H9 (cell line): ENCODE measurements around the gene RNPEP. TPM values are rescaled to one million over a fixed set of nuclear protein-coding genes. Genes with fewer than 3 reads are reported as not detected.
"Not testable (repeated sequence)": the region's sequence is repeated elsewhere in the genome, so short reads cannot be mapped to it uniquely, and the experiment has no call there.

Source experiments
- DNase-seq: peaks from one replicate; pipeline ENCODE4 v3.0.0-alpha.2; 2017
- H2AFZ ChIP-seq: one replicate; pipeline ENCODE4 v1.6.1; 2013; ENCODE audit warnings: mild to moderate bottlenecking, low read length, control low read depth, moderate library complexity
- H2AK5ac ChIP-seq: 2 replicates; pipeline ENCODE4 v1.6.1; 2013; ENCODE audit warnings: low read length, control low read depth, mixed read lengths; ENCODE audit not compliant: insufficient read length
- H2BK120ac ChIP-seq: one replicate; pipeline ENCODE4 v1.6.1; 2013; ENCODE audit warnings: low read depth, mild to moderate bottlenecking, low read length, control low read depth, inconsistent platforms; ENCODE audit not compliant: poor library complexity, severe bottlenecking
- H2BK12ac ChIP-seq: 2 replicates; pipeline ENCODE4 v1.6.1; 2013; ENCODE audit warnings: low read length, control low read depth, mixed read lengths, low read depth; ENCODE audit not compliant: insufficient read length
- H2BK15ac ChIP-seq: 2 replicates; pipeline ENCODE4 v1.6.1; 2013; ENCODE audit warnings: low read depth, low read length, control low read depth
- H2BK20ac ChIP-seq: one replicate; pipeline ENCODE4 v1.6.1; 2013; ENCODE audit warnings: low read depth, mild to moderate bottlenecking, low read length, control low read depth, inconsistent platforms; ENCODE audit not compliant: poor library complexity, severe bottlenecking
- H2BK5ac ChIP-seq: 2 replicates; pipeline ENCODE4 v1.6.1; 2013; ENCODE audit warnings: low read length, control low read depth, mixed read lengths; ENCODE audit not compliant: insufficient read length
- H3K14ac ChIP-seq: 2 replicates; pipeline ENCODE4 v1.6.1; 2013; ENCODE audit warnings: low read length, control low read depth; ENCODE audit not compliant: insufficient read depth
- H3K18ac ChIP-seq: 2 replicates; pipeline ENCODE4 v1.6.1; 2013; ENCODE audit warnings: low read depth, mild to moderate bottlenecking, mixed read lengths, low read length, control low read depth; ENCODE audit not compliant: insufficient read length
- H3K23ac ChIP-seq: 2 replicates; pipeline ENCODE4 v1.6.1; 2013; ENCODE audit warnings: low read length, control low read depth, mixed read lengths, low read depth; ENCODE audit not compliant: insufficient read length
- H3K23me2 ChIP-seq: 2 replicates; pipeline ENCODE4 v1.6.1; 2013; ENCODE audit warnings: low read depth, mild to moderate bottlenecking, mixed read lengths, low read length, control low read depth; ENCODE audit not compliant: insufficient read length, poor library complexity, severe bottlenecking
- H3K27ac ChIP-seq: 2 replicates; pipeline ENCODE4 v1.5.1; 2013; ENCODE audit warnings: low read length, control low read depth, mixed read lengths, low read depth; ENCODE audit not compliant: insufficient read length
- H3K27me3 ChIP-seq: 2 replicates; pipeline ENCODE4 v1.6.1; 2013; ENCODE audit warnings: low read length, control low read depth, inconsistent platforms; ENCODE audit not compliant: insufficient read depth
- H3K4ac ChIP-seq: 2 replicates; pipeline ENCODE4 v1.6.1; 2013; ENCODE audit warnings: low read depth, mild to moderate bottlenecking, control low read depth, inconsistent platforms, low read length, moderate library complexity
- H3K4me1 ChIP-seq: 2 replicates; pipeline ENCODE4 v1.6.1; 2013; ENCODE audit warnings: low read length, control low read depth, inconsistent platforms; ENCODE audit not compliant: insufficient read depth
- H3K4me2 ChIP-seq: 2 replicates; pipeline ENCODE4 v1.6.1; 2013; ENCODE audit warnings: low read length, control low read depth, mixed read lengths; ENCODE audit not compliant: insufficient read length, insufficient read depth
- H3K56ac ChIP-seq: 2 replicates; pipeline ENCODE4 v1.6.1; 2013; ENCODE audit warnings: low read depth, mild to moderate bottlenecking, mixed read lengths, low read length, control low read depth; ENCODE audit not compliant: insufficient read length
- H3K79me1 ChIP-seq: 2 replicates; pipeline ENCODE4 v1.6.1; 2013; ENCODE audit warnings: low read depth, mild to moderate bottlenecking, moderate library complexity, low read length, control low read depth, inconsistent platforms; ENCODE audit not compliant: insufficient read depth, poor library complexity, severe bottlenecking
- H3K79me2 ChIP-seq: 2 replicates; pipeline ENCODE4 v1.6.1; 2013; ENCODE audit warnings: low read length, control low read depth, inconsistent platforms; ENCODE audit not compliant: insufficient read depth
- H3K9ac ChIP-seq: 2 replicates; pipeline ENCODE4 v1.6.1; 2013; ENCODE audit warnings: low read length, control low read depth, mixed read lengths; ENCODE audit not compliant: insufficient read length; ENCODE audit errors: extremely low read depth
- H3K9me3 ChIP-seq: one replicate; pipeline ENCODE4 v1.6.1; 2013; ENCODE audit warnings: low read depth, low read length, inconsistent platforms; ENCODE audit not compliant: control insufficient read depth
- H3T11ph ChIP-seq: one replicate; pipeline ENCODE4 v1.6.1; 2013; ENCODE audit warnings: mild to moderate bottlenecking, low read length, control low read depth, inconsistent platforms
- H4K20me1 ChIP-seq: one replicate; pipeline ENCODE4 v1.6.1; 2013; ENCODE audit not compliant: control insufficient read depth, insufficient read length, insufficient read depth
- H4K5ac ChIP-seq: 2 replicates; pipeline ENCODE4 v1.6.1; 2013; ENCODE audit warnings: low read depth, mild to moderate bottlenecking, mixed read lengths, low read length, control low read depth; ENCODE audit not compliant: insufficient read length
- H4K8ac ChIP-seq: replicated peaks from 2 replicates; pipeline ENCODE4 v1.6.1; 2013; ENCODE audit warnings: low read length, control low read depth, mixed read lengths, low read depth; ENCODE audit not compliant: insufficient read length
- H4K91ac ChIP-seq: 2 replicates; pipeline ENCODE4 v1.6.1; 2013; ENCODE audit warnings: low read depth, mild to moderate bottlenecking, moderate library complexity, mixed read lengths, low read length, control low read depth; ENCODE audit not compliant: insufficient read length
- H3K27ac Mint-ChIP-seq, 3 experiments: 2 replicates in 2 of 3; 3 replicates in 1 of 3; pipeline ENCODE4 v1.8.0; 2020 to 2021; ENCODE audit warnings: mixed read lengths in 3 of 3, mild to moderate bottlenecking in 1 of 3, moderate library complexity in 1 of 3
- H3K27me3 Mint-ChIP-seq: 2 replicates; pipeline ENCODE4 v1.8.0; 2021; ENCODE audit warnings: low read depth, mild to moderate bottlenecking, moderate library complexity, mixed read lengths
- H3K36me3 Mint-ChIP-seq, 3 experiments: 2 replicates in 2 of 3; 3 replicates in 1 of 3; pipeline ENCODE4 v1.8.0; 2020 to 2021; ENCODE audit warnings: low read depth in 3 of 3, mixed read lengths in 3 of 3; ENCODE audit not compliant: insufficient read depth in 1 of 3
- H3K4me1 Mint-ChIP-seq, 2 experiments: 2 replicates each; pipeline ENCODE4 v1.8.0; 2020; ENCODE audit warnings: mixed read lengths in 2 of 2
- H3K4me3 Mint-ChIP-seq, 2 experiments: 2 replicates in 1 of 2; 3 replicates in 1 of 2; pipeline ENCODE4 v1.8.0; 2020 to 2021; ENCODE audit warnings: mild to moderate bottlenecking in 2 of 2, mixed read lengths in 2 of 2, moderate library complexity in 1 of 2
- H3K9me3 Mint-ChIP-seq, 2 experiments: 2 replicates in 1 of 2; 3 replicates in 1 of 2; pipeline ENCODE4 v1.8.0; 2020; ENCODE audit warnings: mild to moderate bottlenecking in 2 of 2, mixed read lengths in 2 of 2, moderate library complexity in 1 of 2
- WGBS: extraction: QIAGEN DNeasy Blood & Tissue Kit; methylation state at CpG from one replicate; pipeline ENCODE4 v1.1.7; 2013; ENCODE audit warnings: missing lambda C conversion rate, low lambda C conversion rate, mixed read lengths; ENCODE audit not compliant: insufficient read length; ENCODE audit errors: extremely low coverage; 5-methylcytosine and 5-hydroxymethylcytosine counted together
- total RNA-seq: library from RNA; stranded (reverse); gene quantifications from 2 replicates; pipeline ENCODE4 v1.2.1, GENCODE V29; 2021
- TF ChIP-seq, protein P1 (sequence below): fragments of 200-600 bp; sonication (generic); conservative IDR thresholded peaks from 3 replicates; pipeline ENCODE4 v1.8.0; 2021; ENCODE audit warnings: antibody characterized with exemption, mild to moderate bottlenecking

RNPEP gene
- total RNA-seq, 1 experiment from 2014 or later: 49.9 TPM

DNA sequence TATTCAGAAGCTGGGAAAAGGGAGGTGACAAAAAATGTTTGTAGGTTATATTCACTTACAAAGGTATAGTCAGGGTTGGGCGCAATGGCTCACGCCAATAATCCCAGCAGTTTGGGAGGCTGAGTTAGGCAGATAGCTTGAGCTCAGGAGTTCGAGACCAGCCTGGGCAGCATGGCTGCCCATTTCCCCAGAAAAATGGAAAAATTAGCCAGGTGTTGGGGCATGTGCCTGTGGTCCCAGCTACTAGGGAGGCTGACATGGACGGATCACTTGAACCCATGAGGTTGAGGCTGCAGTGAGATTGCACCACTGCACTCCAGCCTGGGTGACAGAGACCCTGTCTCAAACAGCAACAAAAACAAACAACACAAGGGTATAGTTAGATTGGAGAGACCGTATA lies 24.1 kb upstream of the RNPEP start:
- Histone ChIP-seq H3K79me1 (no peaks in the 10 kb centered on the region), H3K18ac (no peak overlapping the region), H3K27me3 (no peaks in the 10 kb centered on the region), H3K14ac (no peak overlapping the region), H3K9me3 (no peaks in the 10 kb centered on the region), H2BK120ac (no peak overlapping the region), H2BK5ac (no peak overlapping the region), H3T11ph (no peak overlapping the region), H3K56ac (no peak overlapping the region), H3K23ac (no peak overlapping the region), H2AK5ac (no peak overlapping the region), H4K5ac (no peak overlapping the region), H2BK20ac (no peak overlapping the region), H3K4me2 (no peak overlapping the region), H3K4ac (no peak overlapping the region), H3K9ac (no peak overlapping the region), H3K79me2 (peaks cover 11% of the 10 kb centered on the region; the same call in 1 of the 2 replicates), H2AFZ (no peak overlapping the region), H3K23me2 (no peaks in the 10 kb centered on the region), H4K20me1 (no peaks in the 10 kb centered on the region), H2BK12ac (no peak overlapping the region), H4K91ac (no peak overlapping the region), H4K8ac (no peak overlapping the region), H3K27ac (no peak overlapping the region), H2BK15ac (no peak overlapping the region), H3K4me1 (no peaks in the 10 kb centered on the region)
- peaks cover 6 to 16% of the 10 kb centered on the region in 2 experiments for H3K4me1 Mint-ChIP-seq
- H3K36me3 Mint-ChIP-seq: peaks cover 30 to 56% (median 51%) of the 10 kb centered on the region in 3 experiments
- no peak for DNase-seq
- no peaks in the 10 kb centered on the region; the same call in 1 of the 2 replicates for H3K27me3 Mint-ChIP-seq
- TF ChIP-seq, protein P1, sequence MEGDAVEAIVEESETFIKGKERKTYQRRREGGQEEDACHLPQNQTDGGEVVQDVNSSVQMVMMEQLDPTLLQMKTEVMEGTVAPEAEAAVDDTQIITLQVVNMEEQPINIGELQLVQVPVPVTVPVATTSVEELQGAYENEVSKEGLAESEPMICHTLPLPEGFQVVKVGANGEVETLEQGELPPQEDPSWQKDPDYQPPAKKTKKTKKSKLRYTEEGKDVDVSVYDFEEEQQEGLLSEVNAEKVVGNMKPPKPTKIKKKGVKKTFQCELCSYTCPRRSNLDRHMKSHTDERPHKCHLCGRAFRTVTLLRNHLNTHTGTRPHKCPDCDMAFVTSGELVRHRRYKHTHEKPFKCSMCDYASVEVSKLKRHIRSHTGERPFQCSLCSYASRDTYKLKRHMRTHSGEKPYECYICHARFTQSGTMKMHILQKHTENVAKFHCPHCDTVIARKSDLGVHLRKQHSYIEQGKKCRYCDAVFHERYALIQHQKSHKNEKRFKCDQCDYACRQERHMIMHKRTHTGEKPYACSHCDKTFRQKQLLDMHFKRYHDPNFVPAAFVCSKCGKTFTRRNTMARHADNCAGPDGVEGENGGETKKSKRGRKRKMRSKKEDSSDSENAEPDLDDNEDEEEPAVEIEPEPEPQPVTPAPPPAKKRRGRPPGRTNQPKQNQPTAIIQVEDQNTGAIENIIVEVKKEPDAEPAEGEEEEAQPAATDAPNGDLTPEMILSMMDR: no peak
- no peak overlapping the region for H3K27ac Mint-ChIP-seq
- H3K4me3 Mint-ChIP-seq: no peak overlapping the region
- no CpG with 5 or more reads among the region's 5 CpGs for WGBS
- H3K9me3 Mint-ChIP-seq: no peaks in the 10 kb centered on the region

DNA sequence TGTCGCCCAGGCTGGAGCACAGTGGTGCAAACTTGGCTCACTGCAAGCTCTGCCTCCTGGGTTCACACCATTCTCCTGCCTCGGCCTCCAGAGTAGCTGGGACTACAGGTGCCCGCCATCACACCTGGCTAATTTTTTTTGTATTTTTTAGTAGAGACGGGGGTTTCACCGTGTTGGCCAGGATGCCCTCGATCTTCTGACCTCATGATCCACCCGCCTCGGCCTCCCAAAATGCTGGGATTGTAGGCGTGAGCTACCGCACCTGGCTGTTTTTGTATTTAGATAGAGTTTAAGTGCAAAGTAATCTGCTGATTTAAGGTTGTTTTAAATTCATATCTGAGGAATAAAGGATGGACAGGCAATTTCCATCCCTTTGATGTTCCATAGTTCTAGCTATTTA lies 20.1 kb upstream of the RNPEP start:
- not testable (repeated sequence) for H3K9me3 ChIP-seq, H3K4me2 ChIP-seq, DNase-seq, H2BK120ac ChIP-seq, H2BK20ac ChIP-seq, H3K56ac ChIP-seq, H3K4ac ChIP-seq, H3T11ph ChIP-seq, H3K27me3 ChIP-seq, H3K79me1 ChIP-seq, H3K9ac ChIP-seq, H2BK15ac ChIP-seq, H3K27me3 Mint-ChIP-seq, H3K4me3 Mint-ChIP-seq, H4K8ac ChIP-seq, H3K27ac ChIP-seq, H3K4me1 ChIP-seq, H4K20me1 ChIP-seq, H2AK5ac ChIP-seq, H2BK12ac ChIP-seq, H3K27ac Mint-ChIP-seq, H3K4me1 Mint-ChIP-seq, H3K79me2 ChIP-seq, H3K23ac ChIP-seq, H2AFZ ChIP-seq, H3K23me2 ChIP-seq, H3K14ac ChIP-seq, H3K18ac ChIP-seq, H2BK5ac ChIP-seq, H4K5ac ChIP-seq, H4K91ac ChIP-seq, H3K9me3 Mint-ChIP-seq
- H3K36me3 Mint-ChIP-seq: peaks cover 51 to 80% (median 78%) of the 10 kb centered on the region in 3 experiments
- no CpG with 5 or more reads among the region's 10 CpGs for WGBS
